Hepatic stellate cell (primary cell): ENCODE data around the gene PLA1A.

ENCODE experiments used
- DNase-seq: peaks from one replicate; pipeline ENCODE4 v3.0.0; 2011; ENCODE audit warnings: low spot score

The PLA1A gene

GRCh38 chr3:119608405-119609000 is 10.8 kb downstream of the PLA1A start:
- no peak for DNase-seq

DNA sequence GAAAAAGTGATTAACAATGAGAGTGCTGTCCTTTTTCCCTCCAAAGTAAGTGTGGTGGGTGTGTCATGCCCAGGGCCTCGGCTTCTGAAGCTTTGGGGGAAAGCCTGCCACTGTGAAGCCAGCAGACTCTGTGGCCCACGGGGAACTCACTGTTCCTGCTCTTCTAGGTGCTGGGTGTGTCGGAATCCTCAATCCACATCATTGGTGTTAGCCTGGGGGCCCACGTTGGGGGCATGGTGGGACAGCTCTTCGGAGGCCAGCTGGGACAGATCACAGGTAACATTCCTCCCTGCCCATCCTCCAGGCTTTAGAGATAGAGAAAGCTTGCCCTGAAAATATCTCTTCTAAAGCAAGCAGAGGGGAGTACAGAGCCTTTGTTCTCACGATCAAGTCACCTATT is 11.6 kb downstream of the PLA1A start:
- no peak for DNase-seq

DNA sequence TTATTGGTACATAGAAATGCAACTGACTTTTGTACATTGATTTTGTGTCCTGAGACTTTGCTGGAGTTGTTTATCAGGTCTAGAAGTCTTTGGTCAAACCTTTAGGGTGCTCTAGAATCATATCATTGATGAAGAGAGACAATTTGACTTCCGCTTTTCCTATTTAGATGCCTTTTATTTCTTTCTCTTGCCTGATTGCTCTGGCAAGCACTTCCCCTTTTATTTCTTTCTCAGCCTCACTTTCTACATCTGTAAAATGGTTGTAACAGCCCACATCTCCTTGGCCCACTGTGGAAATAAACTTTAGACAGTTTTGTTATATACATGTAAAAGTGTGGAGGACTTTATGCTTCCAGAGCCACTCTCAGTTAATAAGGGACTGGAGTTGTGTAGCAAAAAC is 14.0 kb downstream of the PLA1A start:
- no peak for DNase-seq

DNA sequence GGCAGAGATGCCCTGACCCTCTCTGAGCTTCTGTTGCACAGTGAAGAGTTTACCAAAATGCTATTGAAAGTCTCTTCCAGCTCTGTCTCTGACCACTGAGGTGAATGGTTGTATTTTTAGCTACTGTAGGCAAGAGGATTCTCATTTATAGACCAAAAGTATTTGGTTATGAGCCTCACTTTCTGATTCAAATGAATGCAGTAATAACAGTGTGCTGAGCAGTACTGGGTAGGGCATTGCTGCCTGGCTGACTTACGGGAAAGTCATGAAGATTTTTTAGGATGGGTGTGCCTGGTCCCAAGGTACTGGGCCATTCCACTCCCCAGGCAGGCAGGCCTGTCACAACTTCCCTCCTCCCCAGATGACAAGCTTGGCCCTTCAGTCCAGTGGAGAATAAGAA is 15.5 kb downstream of the PLA1A start:
- DNase-seq = no peak

- DNase-seq = no peak
These were observed 16.2 kb downstream of the PLA1A start for GRCh38 chr3:119613872-119614271.

GRCh38 chr3:119616056-119616455 is 18.4 kb downstream of the PLA1A start:
- DNase-seq = no peak

GRCh38 chr3:119619094-119619493 is 21.4 kb downstream of the PLA1A start:
- DNase-seq = no peak

- DNase-seq = no peak
These were observed 23.2 kb downstream of the PLA1A start for GRCh38 chr3:119620899-119621298.

DNA sequence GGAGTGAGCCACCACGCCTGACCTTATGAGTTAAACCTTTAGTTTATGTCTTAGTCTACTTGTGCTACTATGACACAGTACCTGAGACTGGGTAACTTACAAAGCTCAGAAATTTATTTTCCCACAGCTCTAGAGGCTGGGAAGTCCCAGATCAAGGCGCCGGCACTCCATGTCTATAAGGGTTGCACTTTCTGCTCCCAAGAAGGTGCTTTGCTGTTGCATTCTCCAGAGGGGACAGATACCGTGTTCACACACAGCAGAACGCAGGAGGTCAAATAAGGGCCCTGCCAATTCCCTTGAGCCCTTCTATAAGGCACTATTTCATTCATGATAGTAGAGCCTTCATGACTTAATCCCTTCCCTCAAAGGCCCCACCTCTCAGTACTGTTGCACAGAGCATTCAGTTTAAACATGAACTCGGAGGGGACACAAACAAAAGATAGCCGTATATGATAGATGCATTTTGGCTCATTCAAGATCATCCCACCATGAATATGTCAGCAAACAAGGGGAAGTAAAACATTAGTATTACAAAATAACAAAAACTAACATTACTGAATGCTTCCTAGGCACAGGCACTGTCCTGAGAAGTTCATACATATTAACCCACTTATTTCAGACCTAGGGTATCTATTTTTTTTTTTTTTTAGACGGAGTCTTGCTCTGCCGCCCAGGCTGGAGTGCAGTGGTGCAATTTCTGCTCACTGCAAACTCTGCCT is 26.5 kb downstream of the PLA1A start:
- no peak for DNase-seq

- DNase-seq = no peak
These were observed 27.9 kb downstream of the PLA1A start for GRCh38 chr3:119625451-119626153.

GRCh38 chr3:119626196-119626595 is 28.5 kb downstream of the PLA1A start:
- no peak for DNase-seq

- no peak for DNase-seq
These were observed 29.8 kb downstream of the PLA1A start for GRCh38 chr3:119627461-119627860.

GRCh38 chr3:119628390-119628789 is 30.7 kb downstream of the PLA1A start:
- no peak for DNase-seq

DNA sequence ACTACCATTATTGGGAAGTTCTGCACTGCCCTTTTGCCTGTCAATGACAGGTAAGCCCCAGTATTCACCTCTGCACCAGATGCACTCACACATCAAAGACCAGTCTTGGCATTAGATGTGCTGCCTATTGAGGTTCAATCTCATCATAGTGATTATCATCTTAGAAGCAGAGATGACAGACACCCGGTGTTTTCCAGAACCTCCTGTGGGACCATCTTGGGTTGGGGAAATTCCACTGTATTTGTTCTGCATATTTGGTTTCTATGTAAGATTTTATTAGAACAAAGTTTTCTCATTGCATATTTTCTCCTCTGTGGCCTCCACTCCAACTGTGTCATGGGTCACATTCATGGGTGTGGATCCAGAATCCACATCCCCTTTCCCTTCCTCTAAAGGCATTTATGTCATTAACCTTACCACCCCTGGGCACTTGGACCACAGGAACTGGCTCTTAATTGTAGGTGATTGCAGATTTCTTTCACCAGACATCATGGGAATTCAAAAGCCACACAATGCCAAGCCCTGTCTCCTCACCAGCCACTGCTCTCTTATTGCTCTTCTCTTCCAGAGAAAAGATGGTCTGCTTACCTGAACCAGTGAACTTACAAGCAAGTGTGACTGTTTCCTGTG is 31.2 kb downstream of the PLA1A start:
- peak; percentile 29 for DNase-seq

DNA sequence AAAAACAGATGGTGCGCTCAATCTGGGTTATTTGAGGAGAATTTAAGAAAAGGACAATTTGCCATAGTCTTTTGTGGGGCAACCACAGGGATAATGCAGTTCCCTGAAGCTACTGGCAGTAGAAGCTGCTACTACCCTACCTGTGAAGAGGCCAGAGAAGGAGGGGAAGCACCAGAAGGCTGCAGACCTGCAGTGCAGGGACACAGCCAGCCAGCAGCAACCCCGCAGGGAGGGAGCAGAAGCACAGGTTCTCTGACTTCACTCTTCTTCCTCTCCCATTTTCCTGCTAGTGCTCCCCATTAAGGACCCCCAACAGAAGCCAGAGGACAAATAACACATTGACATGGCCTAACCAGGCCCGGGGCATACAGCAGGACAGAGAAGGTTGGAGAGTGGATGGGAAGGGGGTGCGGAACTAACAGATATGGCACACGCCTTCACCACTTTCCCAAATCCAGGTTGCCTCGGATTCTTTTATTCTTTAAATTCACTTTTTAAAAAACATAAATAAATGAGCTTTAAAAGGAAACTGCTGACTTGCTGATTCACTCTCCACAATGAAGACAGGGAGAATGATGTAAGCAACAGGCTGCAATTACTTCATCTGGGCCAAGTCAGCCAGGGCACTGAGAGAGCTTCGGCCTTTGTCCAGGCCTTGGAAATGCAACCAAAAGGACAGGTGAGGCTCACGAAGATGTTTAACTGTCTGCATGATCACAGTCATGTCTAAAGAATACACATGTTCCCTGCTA is 32.6 kb downstream of the PLA1A start:
- peak; percentile 56 for DNase-seq

DNA sequence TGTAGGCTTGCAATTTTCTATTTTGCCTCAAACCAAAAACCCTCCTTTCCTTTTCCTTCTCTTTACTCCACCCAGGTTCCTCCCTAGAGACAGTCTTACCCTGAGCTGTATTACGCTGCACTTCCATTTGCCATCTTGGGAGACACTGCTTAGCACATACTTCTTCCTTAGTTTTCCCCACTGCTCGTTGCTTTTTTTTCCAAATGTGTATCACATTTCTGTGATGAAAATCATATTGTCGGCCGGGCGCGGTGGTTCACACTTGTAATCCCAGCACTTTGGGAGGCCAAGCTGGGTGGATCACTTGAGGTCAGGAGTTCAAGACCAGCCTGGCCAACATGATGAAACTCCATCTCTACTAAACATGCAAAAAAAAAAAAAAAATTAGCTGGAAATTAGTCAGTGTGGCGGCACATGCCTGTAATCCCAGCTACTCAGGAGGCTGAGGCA is 33.2 kb downstream of the PLA1A start:
- no peak for DNase-seq

DNA sequence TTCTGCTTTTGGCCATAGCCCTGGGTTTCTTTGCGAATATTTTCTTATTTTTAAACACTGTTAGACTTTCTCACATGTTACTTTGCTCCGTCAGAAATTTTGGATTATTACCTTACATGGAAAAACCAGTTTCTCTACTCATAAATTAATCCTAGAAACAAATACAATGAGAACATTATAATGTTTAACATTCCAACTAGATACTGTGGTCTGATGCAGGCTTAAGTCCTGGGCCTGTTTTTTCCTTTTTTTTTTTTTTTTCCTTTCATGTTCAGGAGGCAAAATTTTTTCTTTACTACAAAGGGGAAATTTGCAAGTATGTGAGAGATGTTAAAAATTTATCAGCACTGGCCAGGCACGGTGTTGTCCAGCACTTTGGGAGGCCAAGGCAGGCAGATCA is 33.8 kb downstream of the PLA1A start:
- no peak for DNase-seq

GRCh38 chr3:119632216-119632615 is 34.5 kb downstream of the PLA1A start:
- no peak for DNase-seq

DNA sequence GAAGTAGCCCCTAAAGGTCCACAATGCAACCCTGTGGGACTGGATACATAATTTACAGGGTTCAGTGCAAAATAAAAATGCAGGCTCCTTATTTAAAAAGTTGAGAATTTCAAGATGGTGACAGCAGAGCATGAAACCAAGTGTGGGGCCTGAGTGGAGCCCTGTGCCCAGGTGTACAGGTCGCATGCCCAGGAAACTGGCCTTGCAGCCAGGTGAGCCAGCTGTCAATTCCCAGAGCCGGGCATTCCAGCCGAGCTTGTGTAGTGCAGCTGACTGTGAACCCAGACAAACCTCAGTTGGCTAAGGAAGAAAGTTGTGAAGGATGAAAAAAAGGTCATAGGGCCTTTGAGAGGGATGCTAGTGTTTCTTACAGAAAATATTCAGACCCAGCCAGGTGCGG is 35.1 kb downstream of the PLA1A start:
- no peak for DNase-seq

DNA sequence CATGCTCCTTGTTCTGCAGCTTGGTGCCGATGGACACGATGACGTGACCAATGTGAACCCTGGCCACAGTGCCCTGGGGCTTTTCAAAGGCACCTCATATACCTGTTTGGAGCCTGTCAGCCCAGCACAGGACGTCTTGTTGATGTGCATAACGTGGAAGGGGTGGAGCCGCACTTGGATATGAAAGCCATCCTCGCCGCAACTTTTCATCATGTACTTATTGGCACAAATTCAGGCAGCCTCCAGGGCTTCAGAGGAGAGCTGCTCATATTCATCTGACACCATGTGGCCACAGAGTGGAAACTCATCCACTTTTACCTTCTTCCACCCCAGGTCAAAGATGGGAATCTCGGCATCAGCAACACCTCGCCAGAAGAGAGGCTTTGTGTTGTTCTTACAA is 38.0 kb downstream of the PLA1A start:
- DNase-seq = no peak

- no peak for DNase-seq
These were observed 38.6 kb downstream of the PLA1A start for GRCh38 chr3:119636249-119636648.
